8988T (cell line): ENCODE results near the gene SHC2.
"Not testable (repeated sequence)": the region's sequence is repeated elsewhere in the genome, so short reads cannot be mapped to it uniquely, and the experiment has no call there.

ENCODE experiments used
- DNase-seq: peaks from one replicate; pipeline ENCODE4 v3.0.0; 2011

The SHC2 gene

DNA sequence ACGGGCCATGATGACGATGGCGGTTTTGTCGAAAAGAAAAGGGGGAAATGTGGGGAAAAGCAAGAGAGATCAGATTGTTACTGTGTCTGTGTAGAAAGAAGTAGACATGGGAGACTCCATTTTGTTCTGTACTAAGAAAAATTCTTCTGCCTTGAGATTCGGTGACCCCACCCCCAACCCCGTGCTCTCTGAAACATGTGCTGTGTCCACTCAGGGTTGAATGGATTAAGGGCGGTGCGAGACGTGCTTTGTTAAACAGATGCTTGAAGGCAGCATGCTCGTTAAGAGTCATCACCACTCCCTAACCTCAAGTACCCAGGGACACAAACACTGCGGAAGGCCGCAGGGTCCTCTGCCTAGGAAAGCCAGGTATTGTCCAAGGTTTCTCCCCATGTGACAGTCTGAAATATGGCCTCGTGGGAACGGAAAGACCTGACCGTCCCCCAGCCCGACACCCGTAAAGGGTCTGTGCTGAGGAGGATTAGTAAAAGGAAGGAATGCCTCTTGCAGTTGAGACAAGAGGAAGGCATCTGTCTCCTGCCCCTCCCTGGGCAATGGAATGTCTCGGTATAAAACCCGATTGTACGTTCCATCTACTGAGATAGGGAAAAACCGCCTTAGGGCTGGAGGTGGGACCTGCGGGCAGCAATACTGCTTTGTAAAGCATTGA, 74.1 kb downstream of the SHC2 start:
- DNase-seq = not testable (repeated sequence)

DNA sequence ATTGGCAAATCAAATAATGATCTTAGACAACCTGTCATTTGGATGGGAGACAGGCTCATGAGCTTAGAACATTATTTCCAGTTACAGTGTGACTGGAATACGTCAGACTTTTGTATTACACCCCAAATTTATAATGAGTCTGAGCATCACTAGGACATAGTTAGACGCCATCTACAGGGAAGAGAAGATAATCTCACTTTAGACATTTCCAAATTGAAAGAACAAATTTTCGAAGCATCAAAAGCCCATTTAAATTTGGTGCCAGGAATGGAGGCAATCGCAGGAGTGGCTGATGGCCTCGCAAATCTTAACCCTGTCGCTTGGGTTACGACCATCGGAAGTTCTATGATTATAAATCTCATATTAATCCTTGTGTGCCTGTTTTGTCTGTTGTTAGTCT, 74.6 kb downstream of the SHC2 start:
- DNase-seq = not testable (repeated sequence)

DNA sequence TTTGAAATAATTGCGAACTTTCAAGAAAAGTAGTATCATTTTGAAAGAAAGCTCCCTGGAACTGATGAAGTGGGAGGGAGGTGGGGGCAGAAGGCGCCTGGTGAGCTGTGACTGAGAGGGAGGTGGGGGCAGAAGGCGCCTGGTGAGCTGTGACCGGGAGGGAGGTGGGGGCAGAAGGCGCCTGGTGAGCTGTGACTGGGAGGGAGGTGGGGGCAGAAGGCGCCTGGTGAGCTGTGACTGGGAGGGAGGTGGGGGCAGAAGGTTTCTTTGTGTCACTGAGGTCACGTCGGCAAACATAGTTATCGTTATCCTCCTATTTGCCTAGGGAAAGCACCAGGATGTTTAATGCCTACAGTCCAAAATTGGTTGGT, 76.0 kb downstream of the SHC2 start:
- no peak for DNase-seq

DNA sequence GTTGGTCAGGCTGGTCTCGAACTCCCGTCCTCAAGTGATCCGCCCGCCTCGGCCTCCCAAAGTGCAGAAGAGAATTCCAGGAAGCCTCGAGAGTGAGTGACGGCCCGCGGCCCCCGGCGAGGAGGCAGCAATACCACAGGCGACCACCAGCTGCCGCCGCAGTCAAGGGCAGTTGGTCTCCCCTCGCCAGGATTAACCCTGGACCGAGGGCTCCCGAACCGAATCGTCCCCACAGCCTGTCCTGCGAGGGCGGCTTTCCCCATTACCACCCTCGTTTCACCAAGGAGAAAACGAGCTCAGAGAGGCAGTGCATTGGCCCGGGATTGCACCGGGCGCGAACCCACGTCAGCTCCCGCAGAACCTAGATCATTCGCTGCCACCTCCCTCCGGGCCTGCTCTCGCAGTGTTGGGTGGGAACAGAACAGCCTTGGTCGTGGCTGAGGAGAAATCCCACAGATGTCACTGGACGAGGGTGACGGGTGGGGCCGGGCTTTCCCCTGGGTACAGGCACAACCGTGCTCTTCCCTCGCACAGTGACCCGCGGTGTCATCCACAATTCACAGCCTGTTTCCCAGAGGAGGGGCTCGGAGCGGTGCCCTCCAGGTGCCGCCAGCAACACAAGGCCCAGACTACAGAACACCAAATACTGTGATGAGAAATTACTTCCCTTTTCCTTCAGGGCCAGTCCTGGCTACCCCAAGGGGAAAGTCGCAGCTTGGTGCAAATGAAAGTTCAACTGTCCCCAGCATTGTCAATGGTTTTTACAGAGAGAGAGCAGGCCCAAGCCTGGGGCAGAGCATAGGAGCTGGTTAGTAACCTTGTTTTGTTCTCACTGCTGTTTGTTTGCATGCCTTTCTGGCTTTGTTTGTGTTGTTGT, 76.7 kb downstream of the SHC2 start:
- DNase-seq = no peak

DNA sequence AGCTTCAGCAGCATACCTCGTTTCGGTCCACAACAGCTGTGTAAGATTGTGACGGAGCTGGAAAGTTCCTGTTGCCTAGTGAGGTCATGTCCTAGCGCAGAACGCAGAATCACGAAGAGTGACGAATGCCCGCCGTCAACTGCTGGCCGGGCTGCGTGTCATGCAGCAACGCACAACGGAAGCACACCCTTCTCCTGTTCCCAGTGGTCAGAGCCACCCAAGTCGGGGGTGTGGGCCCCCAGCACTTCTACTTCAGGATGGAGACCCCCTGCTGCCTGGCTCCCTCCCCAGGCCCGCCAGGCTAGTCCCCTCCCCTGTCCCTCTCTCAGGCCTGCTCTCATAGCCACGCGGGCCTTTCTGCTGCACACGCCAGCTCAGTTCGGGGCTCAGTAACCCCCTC, 77.8 kb downstream of the SHC2 start:
- no peak for DNase-seq

DNA sequence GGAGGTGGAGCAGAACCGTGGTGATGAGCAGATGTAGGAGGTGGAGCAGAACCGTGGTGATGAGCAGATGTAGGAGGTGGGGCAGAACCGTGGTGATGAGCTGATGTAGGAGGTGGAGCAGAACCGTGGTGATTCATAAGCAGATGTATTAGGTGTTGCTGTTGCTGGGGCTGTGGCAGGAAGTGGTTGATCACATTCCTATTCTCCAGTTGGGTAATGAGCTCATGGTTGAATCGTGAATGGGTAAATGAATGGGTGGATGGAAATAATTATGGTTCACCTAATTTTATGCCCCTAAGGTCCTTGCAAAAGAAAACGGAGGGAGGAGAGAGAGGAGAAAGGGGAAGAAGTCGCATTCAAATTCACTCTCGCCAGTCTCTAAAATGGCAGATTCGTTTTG, 78.3 kb downstream of the SHC2 start:
- DNase-seq = not testable (repeated sequence)

DNA sequence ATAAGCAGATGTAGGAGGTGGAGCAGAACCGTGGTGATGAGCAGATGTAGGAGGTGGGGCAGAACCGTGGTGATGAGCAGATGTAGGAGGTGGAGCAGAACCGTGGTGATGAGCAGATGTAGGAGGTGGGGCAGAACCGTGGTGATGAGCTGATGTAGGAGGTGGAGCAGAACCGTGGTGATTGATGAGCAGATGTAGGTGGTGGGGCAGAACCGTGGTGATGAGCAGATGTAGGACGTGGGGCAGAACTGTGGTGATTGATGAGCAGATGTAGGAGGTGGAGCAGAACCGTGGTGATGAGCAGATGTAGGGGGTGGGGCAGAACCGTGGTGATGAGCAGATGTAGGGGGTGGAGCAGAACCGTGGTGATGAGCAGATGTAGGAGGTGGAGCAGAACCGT, 78.9 kb downstream of the SHC2 start:
- not testable (repeated sequence) for DNase-seq

DNA sequence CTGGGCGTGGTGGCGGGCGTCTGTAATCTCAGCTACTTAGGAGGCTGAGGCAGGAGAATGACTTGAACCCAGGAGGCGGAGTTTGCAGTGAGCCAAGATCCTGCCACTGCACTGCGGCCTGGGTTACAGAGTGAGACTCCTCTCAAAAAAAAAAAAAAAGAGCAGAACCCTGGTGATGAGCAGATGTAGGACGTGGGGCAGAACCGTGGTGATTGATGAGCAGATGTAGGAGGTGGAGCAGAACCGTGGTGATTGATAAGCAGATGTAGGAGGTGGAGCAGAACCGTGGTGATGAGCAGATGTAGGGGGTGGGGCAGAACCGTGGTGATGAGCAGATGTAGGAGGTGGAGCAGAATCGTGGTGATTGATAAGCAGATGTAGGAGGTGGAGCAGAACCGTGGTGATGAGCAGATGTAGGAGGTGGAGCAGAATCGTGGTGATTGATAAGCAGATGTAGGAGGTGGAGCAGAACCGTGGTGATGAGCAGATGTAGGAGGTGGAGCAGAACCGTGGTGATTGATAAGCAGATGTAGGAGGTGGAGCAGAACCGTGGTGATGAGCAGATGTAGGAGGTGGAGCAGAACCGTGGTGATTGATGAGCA, 80.1 kb downstream of the SHC2 start:
- DNase-seq = not testable (repeated sequence)

DNA sequence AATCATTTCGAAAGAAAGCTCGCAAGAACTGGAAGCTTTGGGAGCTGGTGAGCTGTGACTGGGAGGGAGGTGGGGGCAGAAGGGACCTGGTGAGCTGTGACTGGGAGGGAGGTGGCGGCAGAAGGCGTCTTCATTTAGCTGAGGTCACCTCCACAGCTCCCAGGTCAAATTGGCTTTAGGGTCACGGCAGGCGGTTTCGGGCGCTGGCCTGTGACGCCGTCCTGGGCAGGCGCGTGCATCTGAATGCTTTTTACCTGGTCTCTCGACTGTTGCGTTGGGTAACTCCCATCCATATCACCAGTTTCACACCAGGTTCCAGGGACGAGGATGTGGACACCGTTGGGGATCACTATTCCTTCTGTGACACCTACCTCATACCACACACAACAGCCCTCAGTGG, 81.0 kb downstream of the SHC2 start:
- DNase-seq = no peak

DNA sequence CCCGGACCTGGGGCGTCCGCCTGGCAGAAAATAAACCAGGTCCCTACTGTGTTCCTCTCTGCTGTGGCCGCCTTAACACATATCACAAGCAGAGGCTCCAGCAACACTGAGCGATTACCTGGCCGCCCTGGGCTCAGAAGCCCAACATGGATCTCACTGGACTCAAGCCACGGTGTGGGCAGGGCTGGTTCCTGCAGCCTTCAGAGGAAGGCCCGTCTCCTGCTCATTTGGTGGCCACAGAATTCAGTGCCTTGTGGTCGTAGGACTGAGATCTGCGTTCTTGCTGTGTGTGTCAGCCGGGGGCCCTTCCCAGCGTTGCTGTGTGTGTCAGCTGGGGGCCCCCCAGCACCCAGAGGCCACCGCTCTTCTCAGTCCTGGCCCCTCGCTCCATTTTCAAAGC, 82.1 kb downstream of the SHC2 start:
- no peak for DNase-seq

DNA sequence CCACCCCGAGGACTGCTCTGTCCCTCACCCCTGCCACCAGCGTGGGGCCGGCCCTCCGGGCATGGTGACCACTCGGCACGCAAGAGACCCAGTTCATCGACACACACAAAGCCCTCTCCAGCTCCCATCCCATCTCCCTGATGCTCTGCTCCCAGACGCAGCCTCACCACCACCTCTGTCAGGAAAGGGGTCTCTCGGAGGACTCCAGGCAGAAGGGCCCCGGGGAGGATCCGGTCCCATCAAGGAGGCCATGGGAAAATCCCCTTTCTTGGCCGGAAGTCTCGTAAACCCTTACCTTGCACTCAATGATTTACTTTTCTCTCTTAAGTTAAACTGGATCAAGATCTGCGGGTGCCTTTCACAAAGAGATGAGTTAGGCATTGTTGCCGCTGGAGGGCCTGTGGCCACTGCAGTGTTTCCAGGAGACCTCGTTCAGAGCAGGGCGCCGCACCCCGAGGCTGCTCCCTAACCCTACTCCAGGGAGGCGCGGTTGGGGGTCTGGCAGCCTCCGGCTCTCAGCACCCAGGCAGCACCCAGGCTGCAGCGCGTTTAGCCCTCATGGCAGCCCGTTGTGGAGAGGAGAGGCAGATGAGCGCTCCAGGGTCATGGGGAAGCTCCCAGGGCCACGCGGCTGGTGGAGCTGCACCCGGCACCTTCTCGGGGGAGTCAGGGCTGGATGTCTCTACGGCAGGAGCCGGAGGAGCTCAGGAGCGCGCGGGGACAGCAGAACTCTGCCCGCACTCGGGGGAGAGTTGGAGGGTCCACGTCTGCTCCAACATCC, 82.8 kb downstream of the SHC2 start:
- no peak for DNase-seq

DNA sequence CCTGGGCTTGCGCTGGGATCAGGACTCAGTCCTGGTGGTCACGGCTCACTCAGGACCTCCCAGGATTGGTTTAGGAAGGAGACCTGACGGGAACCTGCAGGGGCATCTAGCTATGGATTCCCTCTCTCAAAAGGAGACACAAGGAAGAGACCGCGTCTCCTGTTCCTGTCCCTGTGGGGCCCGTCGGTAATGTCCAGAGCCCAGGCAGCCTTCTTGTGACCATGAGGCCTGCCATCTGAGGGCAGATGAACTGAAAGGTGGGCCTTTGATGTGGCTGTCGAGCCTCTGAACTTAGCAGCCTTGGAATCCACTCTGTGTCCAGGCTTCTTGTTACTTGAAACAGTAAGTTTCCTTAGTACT, 84.7 kb downstream of the SHC2 start:
- DNase-seq = no peak

DNA sequence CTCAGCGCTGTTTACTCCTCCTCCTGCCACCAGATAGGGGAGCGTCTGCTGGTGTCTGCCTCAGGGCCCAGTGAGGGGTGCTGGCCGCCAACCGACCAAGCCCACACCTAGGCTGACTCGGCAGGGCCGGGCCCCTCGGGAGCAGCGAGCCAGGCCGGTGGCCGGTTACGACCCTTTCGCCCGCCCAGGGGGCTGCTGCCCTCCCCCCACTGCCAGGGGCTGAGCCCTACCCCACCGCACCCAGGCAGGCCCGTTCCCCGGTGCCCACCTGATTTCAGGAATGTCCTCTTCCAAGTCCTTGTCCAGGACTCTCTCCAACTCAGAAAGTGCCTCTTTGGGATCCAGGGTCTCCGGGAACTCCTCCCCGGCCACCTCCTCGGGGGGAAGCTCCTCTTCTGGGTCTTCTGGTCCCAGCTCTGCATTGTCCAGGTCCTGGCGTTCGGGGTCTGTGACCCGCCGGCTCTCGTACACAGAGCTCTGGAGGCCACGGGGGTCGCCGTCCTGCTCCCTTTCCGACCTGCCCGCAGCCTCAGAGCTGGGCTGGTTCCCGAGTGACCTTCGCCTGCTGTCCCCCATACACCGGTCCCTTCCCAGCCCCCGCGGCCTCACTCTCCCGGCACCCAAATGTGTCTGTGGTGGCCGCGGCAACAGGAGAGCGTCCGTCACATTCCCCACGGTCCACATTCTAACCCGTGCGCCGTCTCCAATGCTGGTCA, 85.3 kb downstream of the SHC2 start:
- DNase-seq = no peak

DNA sequence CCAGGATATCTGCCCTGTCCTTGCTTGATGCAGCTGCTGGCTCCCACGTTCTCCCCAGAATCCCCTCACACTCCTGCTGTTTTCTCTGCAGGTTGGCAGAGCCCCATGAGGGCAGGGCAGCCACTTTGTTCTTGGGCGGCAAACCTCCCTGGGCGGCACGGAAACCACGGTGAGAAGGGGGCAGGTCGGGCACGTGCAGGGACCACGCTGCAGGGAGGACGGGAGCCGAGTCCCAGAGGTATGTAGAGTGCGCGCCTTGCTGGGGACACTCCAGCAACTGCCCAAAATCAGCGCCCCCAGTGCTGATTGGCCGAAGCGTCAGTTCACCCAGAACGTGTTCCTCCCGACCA, 86.0 kb downstream of the SHC2 start:
- no peak for DNase-seq

DNA sequence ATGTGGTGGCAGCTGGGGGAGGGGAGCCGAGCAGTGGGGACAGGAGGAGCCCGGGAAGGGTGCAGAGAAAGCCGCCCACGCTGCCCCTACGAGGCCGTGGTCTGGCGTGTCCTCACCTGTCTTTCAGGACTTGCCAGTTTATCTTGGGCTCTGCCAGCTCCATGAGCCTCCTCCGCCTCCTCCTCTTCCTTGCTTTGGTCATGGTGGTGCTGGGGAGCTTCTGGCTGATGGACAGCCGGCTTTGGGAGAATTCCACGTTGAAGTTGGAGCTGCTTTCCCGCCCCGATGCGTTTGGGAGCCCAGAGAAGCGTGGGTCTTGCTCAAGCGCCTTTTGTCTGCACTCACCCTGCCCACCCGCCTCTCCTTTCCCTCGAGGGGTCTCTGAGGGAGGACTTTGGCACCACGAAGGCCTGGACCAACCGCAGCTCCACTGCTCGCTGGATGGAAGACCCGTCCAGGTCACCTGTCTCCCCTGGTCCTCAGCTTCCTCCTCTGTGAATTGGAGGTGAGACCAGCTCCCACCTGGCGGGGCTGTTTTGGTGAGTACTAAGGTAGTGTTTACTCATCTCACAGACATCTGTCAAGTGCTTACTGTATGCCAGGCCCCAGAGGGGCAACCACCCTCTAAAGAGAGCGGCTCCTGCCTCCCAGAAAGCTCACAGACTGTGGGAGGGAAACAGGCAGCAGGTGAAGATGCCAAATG, 86.5 kb downstream of the SHC2 start:
- no peak for DNase-seq

DNA sequence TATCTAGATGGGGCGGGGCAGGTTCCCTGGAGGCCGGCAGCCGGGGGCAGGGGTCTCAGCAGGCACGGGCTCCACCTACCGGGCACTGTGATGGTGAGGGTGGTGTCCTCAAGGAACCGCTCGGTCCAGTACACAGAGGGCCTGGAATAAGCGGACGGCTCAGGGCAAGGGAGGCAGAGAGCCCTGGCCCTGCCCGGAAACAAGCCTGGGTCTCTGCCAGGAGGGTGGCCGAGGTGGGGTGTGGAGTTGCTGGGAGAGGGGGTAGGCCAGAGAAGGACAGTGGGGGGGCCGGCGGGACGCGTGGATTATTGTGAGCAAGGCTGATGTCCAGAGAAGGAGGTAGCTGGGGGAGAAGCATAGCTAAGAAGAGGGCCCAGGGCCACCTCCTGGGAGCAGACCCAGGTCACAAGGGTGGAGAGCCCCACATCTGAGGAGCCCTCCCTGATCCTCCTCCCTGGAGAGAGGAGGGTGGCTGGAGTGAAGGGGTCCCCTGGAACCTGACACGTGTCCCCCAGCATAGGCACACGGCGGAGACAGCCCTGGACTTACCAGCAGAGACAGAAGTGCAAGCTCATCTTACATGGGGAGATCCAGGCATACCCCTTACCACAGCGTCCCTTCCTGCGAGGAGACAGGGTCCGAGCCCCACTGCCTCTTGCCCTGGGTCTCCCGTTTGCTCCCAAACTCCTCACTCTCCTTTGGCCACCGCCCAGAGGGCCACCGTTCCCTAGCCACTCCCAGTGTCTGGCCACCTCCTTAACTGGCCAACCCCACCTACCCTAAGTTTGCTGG, 87.2 kb downstream of the SHC2 start:
- DNase-seq = no peak

DNA sequence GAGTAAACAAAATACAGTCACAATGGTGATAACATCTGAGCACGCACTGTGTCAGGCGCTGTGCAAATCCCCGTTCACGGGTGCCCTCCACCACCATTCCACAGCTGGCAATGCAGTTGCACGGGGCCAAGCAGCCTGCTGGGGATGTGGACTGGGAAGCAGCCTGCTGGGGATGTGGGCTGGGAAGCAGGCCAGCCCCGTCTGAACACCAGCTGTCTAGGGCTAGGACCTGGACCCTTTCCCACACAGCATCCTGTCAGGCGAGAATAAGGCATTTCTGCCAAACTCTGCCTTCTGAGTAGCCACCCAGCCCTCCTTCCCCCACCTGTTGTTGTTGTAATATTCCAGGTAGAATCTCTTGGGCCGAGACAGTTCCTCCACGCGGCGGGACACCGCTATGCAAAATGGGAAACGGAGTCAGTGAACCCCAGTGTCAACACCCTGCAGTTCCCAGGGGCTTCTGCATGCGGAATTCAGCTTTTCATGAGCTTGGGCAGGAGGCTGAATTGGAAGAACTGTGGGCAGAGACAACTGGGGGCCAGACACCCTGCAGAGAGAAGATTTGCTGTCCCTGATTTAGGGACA, 88.4 kb downstream of the SHC2 start:
- no peak for DNase-seq

DNA sequence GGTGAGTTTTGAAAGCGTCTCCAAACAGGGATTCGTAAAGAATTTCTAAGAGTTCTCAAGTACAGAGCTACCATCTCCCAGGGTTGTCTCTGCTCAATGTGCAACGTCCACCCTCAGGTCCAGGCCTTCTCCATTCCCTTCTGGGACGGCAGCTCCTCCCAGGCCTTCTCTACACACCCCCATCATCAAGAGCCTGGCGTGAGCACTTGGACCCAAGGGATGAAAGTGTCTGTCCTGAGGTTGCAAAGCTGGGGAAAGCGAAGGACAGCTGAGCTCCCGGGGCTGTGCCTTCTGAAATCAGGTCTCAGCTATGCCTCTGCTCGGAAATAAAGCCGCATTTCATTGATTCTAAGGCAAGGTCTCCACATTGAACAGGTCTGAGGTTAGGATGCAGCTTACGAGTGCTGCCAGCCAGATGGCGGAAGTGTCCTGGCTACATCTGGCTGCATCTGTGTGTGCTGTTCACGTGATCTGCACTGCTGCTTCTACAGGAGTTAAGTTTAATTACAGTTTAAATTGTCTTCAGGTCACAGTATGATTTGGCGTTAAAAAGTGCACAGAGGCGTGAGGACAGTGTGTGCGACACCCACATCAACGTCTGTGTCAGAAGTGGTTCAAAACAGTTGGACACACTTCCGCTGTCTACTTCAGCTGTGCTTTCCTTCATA, 89.2 kb downstream of the SHC2 start:
- DNase-seq = no peak

DNA sequence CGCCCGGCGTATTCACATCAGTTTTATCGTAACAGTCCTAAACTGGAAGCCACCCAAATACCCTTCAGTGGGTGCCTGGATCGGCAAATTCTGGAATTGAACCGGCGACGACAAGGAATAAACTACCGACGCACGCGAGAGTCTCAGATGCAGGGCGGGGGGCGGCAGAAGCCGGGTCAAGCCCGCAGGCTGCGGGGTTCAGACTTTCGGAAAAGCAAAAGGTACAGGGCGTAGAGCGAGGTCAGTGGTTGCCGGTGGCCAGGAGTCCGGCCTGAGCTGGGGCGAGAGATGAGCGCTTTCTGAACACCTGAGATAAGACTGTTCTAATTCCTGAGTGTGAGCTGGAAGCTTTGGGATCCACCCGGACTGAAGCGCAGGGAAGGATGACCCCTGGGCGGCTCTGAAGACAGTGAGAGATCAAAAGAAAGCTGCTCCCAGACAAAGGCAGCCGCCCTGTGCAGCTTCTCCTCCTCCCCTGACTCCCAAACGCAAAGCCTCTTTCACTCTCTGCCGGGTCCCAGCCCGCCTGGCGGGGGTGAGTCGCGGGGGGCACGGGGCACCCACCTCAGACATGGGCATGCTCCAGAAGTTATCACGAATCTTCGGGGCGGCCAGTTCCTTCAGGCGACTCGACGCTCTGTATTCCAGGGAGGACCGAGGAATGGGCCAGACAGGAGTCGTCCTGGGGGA, 90.0 kb downstream of the SHC2 start:
- no peak for DNase-seq

DNA sequence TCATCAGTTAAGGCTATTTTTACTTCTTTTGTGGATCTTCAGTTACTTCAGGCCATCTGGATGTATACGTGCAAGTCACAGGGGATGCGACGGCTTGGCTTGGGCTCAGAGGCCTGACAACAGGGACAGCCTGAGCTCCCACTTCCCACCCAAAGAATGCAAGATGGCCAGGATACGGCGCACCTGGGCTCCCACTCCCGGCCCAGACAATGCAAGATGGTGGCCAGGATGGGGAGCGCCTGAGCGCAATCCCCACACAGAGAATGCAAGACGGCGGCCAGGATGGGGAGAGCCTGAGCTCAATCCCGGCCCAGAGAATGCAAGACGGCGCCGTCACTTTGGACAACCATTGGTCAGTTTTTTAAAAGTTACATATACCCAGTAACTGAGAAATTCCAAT, 91.0 kb downstream of the SHC2 start:
- no peak for DNase-seq
